WERI-Rb-1 (cell line): ENCODE measurements around the gene SEMA5A.

Experiments used
- DNase-seq: peaks from one replicate; pipeline ENCODE4 v3.0.0-alpha.2; 2020
- H3K27ac ChIP-seq: fragments of 250-450 bp; sonication (Bioruptor Pico); 2 replicates; pipeline ENCODE4 v1.5.1; 2020; ENCODE audit warnings: mild to moderate bottlenecking, moderate library complexity
- H3K27me3 ChIP-seq: fragments of 250-450 bp; sonication (Bioruptor Pico); 2 replicates; pipeline ENCODE4 v1.5.1; 2021; ENCODE audit warnings: mild to moderate bottlenecking, low read depth, moderate library complexity; ENCODE audit not compliant: insufficient read depth, severe bottlenecking
- H3K36me3 ChIP-seq: fragments of 250-450 bp; sonication (Bioruptor Pico); 2 replicates; pipeline ENCODE4 v1.5.1; 2020; ENCODE audit warnings: mild to moderate bottlenecking, moderate library complexity
- H3K4me3 ChIP-seq: 2 replicates; pipeline ENCODE4 v1.5.1; 2011; ENCODE audit warnings: low read depth, mild to moderate bottlenecking, control low read depth, low read length
- H3K9me3 ChIP-seq: fragments of 250-450 bp; sonication (Bioruptor Pico); 2 replicates; pipeline ENCODE4 v1.5.1; 2021; ENCODE audit warnings: mild to moderate bottlenecking, moderate library complexity; ENCODE audit not compliant: severe bottlenecking
- TF ChIP-seq, protein P1 (sequence below): IDR thresholded peaks from 2 replicates; pipeline ENCODE4 v1.5.1; 2011; ENCODE audit warnings: low read depth, mild to moderate bottlenecking, control low read depth, inconsistent platforms, low read length

The SEMA5A gene, protein sequence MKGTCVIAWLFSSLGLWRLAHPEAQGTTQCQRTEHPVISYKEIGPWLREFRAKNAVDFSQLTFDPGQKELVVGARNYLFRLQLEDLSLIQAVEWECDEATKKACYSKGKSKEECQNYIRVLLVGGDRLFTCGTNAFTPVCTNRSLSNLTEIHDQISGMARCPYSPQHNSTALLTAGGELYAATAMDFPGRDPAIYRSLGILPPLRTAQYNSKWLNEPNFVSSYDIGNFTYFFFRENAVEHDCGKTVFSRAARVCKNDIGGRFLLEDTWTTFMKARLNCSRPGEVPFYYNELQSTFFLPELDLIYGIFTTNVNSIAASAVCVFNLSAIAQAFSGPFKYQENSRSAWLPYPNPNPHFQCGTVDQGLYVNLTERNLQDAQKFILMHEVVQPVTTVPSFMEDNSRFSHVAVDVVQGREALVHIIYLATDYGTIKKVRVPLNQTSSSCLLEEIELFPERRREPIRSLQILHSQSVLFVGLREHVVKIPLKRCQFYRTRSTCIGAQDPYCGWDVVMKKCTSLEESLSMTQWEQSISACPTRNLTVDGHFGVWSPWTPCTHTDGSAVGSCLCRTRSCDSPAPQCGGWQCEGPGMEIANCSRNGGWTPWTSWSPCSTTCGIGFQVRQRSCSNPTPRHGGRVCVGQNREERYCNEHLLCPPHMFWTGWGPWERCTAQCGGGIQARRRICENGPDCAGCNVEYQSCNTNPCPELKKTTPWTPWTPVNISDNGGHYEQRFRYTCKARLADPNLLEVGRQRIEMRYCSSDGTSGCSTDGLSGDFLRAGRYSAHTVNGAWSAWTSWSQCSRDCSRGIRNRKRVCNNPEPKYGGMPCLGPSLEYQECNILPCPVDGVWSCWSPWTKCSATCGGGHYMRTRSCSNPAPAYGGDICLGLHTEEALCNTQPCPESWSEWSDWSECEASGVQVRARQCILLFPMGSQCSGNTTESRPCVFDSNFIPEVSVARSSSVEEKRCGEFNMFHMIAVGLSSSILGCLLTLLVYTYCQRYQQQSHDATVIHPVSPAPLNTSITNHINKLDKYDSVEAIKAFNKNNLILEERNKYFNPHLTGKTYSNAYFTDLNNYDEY

DNA sequence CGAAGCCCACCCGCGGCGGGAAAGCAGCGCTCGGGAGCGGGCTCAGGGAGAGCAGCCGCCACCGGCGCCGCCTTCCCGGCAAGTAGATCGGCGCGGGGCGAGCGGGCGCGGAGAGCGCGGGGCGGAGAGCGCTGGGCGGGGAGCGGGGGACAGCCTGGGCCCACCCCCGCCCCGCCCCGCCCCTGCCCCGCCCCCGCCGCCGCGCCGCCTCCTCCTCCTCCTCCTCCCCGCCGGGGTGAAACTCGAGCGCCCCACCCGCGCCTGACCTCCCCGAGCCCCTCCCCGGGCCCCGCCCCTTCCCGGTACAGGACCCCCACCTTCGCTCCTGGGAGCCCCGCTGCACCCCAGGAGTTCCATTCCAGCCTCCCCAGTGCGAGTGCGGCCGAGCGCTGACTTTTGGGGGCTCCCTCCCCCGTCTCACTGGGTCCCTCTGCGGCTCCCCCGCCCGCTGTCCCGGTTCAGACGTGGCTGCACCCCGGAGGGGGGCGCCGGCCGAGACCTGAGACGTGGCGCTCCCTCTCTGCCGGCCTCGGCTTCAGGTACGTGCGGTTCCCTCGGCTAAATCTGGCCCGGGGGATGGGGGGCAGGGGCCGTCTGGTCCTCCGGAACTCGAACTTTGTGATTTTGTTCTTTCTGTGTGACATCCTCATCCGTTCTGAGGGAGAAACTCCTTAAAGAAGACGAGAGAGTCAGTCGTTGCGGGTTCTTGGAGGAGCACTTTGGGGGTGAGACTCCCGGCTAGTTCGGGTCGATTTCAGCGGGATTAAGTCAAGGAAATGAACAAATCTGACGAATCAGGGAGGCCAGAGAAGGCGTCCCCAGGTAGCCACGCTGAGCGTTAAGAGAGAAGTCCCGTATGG is at the start of gene SEMA5A:
TSS of gene SEMA5A (minus strand) at position 84 of the 860 bp plus-strand sequence. CDS start 166,129 bp downstream, outside the sequence.
- Histone ChIP-seq H3K4me3 (peak within 1 kb of the TSS; percentile 85), H3K36me3 (peaks cover 8% of the 10 kb centered on the region), H3K27ac (peak within 1 kb of the TSS; percentile 59), H3K9me3 (no peaks in the 10 kb centered on the region), H3K27me3 (no peaks in the 10 kb centered on the region)
- peak; percentile 85 for DNase-seq
- TF ChIP-seq, protein P1, sequence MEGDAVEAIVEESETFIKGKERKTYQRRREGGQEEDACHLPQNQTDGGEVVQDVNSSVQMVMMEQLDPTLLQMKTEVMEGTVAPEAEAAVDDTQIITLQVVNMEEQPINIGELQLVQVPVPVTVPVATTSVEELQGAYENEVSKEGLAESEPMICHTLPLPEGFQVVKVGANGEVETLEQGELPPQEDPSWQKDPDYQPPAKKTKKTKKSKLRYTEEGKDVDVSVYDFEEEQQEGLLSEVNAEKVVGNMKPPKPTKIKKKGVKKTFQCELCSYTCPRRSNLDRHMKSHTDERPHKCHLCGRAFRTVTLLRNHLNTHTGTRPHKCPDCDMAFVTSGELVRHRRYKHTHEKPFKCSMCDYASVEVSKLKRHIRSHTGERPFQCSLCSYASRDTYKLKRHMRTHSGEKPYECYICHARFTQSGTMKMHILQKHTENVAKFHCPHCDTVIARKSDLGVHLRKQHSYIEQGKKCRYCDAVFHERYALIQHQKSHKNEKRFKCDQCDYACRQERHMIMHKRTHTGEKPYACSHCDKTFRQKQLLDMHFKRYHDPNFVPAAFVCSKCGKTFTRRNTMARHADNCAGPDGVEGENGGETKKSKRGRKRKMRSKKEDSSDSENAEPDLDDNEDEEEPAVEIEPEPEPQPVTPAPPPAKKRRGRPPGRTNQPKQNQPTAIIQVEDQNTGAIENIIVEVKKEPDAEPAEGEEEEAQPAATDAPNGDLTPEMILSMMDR, result peak; percentile 11; the same call in 1 of the 2 replicates

DNA sequence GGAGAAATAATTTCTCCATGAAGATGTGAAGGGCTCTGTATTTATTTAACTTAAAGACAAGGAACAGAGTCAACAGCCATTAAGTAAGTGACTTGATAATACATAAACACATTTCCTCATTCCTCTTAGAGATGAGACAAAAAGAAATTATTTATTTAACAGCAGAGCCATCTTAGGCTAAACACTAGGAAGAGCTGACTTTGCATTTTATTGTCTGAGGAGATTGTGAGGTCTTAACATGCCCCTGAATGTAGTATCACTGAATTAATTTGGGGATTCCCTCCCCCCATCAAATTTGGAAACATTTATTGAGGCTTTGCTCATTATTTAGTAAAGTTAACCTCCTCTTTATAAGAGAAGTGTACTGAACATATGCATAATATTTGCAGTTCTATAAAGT is 49.0 kb upstream of the SEMA5A start:
- Histone ChIP-seq H3K27ac (no peak overlapping the region), H3K4me3 (no peak overlapping the region), H3K36me3 (no peaks in the 10 kb centered on the region), H3K27me3 (no peaks in the 10 kb centered on the region), H3K9me3 (no peaks in the 10 kb centered on the region)
- DNase-seq, result no peak
- TF ChIP-seq, protein P1, result no peak

DNA sequence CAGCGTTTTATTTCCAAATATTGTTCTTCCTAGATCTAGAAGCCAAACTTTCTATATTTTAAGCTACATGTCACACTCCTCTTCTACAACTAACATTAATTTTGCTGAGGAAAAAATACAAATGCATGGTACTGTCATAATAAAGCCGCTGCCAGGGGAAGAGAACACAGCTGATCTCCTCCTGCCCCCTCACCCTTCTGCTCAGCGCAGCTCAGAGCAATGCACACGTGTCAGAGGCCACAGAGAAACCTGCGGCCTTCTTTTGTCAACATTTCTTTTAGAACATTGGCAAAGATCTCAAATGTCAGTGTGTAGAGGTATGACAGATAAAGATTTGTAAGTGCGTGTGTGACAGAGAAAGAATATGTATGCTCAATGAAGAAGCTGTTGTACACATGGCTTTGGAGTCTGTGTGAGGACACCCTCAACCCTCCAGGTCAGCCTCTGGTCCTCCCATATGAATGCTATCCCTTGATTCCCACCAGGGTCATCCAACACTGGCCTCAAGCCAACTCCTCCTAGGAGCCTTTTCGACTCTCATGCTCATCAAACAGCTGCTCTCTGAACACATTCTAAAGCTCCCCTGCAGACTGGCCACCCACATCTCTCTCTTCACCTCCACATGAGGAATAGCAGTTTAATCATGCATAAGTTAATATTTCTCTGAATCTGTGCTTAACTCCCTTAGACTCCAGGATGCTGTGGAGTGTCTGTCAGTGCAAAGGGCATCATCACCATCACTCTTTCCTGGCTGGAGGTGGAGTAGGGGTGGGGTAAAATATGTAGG is 43.4 kb upstream of the SEMA5A start:
- Histone ChIP-seq H3K36me3 (no peaks in the 10 kb centered on the region), H3K9me3 (peaks cover 3% of the 10 kb centered on the region), H3K27ac (no peak overlapping the region), H3K27me3 (no peaks in the 10 kb centered on the region), H3K4me3 (no peak overlapping the region)
- no peak for DNase-seq
- TF ChIP-seq, protein P1, result no peak

DNA sequence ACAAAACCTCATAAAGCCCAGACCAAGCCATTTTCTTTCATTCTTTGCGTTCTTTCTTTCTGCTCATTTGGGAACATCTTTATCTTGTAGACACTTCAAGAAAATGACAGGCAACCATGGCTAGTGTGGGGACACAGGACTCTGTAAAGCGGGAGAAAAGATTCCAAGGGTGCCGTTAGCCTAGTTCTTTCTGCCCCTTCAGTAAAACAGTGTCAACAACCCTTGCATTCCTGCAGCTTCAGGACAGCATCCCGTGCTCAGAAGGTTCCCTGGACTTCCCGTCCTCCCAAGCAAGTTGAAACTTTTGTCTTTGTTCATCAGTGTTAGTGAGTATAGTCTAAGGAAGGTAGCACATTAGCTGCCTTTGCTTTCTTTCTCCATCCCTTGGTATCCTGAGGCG is 42.4 kb upstream of the SEMA5A start:
- no peak for DNase-seq
- no peaks in the 10 kb centered on the region for H3K36me3 ChIP-seq
- no peaks in the 10 kb centered on the region for H3K27me3 ChIP-seq
- peaks cover 5% of the 10 kb centered on the region for H3K9me3 ChIP-seq
- TF ChIP-seq, protein P1, result no peak
- no peak overlapping the region for H3K27ac ChIP-seq
- no peak overlapping the region for H3K4me3 ChIP-seq
